NCI-H748 (cell line): ENCODE results near the gene MAP3K7.
"Not testable (repeated sequence)": the region's sequence is repeated elsewhere in the genome, so short reads cannot be mapped to it uniquely, and the experiment has no call there.

ENCODE experiments used
- DNase-seq: peaks from one replicate; lab custom pipeline; 2025; ENCODE audit not compliant: unreplicated experiment; lab: John Stamatoyannopoulos, UW

The MAP3K7 gene

GRCh38 chr6:90578894-90579549 lies 7.8 kb downstream of the MAP3K7 start:
- DNase-seq, result no peak

GRCh38 chr6:90575267-90575666 lies 11.6 kb downstream of the MAP3K7 start:
- DNase-seq, result no peak

- no peak for DNase-seq
Observed at GRCh38 chr6:90574610-90575009, 12.3 kb downstream of the MAP3K7 start.

GRCh38 chr6:90573624-90574023 lies 13.2 kb downstream of the MAP3K7 start:
- DNase-seq, result no peak

- no peak for DNase-seq
Observed at GRCh38 chr6:90572856-90573255, 14.0 kb downstream of the MAP3K7 start.

GRCh38 chr6:90569223-90569622 lies 17.6 kb downstream of the MAP3K7 start:
- DNase-seq, result no peak

- not testable (repeated sequence) for DNase-seq
Observed at GRCh38 chr6:90567682-90568081, 19.2 kb downstream of the MAP3K7 start.

GRCh38 chr6:90562341-90562740 lies 24.5 kb downstream of the MAP3K7 start:
- not testable (repeated sequence) for DNase-seq

GRCh38 chr6:90559931-90560330 lies 26.9 kb downstream of the MAP3K7 start:
- DNase-seq, result no peak

- no peak for DNase-seq
Observed at GRCh38 chr6:90557006-90557405, 29.9 kb downstream of the MAP3K7 start.

- DNase-seq, result no peak
Observed at GRCh38 chr6:90547991-90548390, 38.9 kb downstream of the MAP3K7 start.

- DNase-seq, result no peak
Observed at GRCh38 chr6:90547079-90547478, 39.8 kb downstream of the MAP3K7 start.

GRCh38 chr6:90545448-90545847 lies 41.4 kb downstream of the MAP3K7 start:
- DNase-seq, result no peak

- DNase-seq, result no peak
Observed at GRCh38 chr6:90544741-90545140, 42.1 kb downstream of the MAP3K7 start.

- no peak for DNase-seq
Observed at GRCh38 chr6:90544081-90544480, 42.8 kb downstream of the MAP3K7 start.

- no peak for DNase-seq
Observed at GRCh38 chr6:90541221-90541620, 45.7 kb downstream of the MAP3K7 start.

GRCh38 chr6:90538278-90539046 lies 48.4 kb downstream of the MAP3K7 start:
- no peak for DNase-seq

- no peak for DNase-seq
Observed at GRCh38 chr6:90537723-90538258, 49.1 kb downstream of the MAP3K7 start.

- DNase-seq, result no peak
Observed at GRCh38 chr6:90537027-90537426, 49.8 kb downstream of the MAP3K7 start.

GRCh38 chr6:90536520-90536919 lies 50.4 kb downstream of the MAP3K7 start:
- no peak for DNase-seq

- DNase-seq, result no peak
Observed at GRCh38 chr6:90534337-90535025, 52.4 kb downstream of the MAP3K7 start.
